SK-N-SH (cell line): ENCODE results near the gene NCAPG.

Experiments
- CTCF ChIP-seq: fragments of 200-600 bp; sonication (generic); IDR thresholded peaks from 2 replicates; pipeline ENCODE4 v1.6.1; 2017; ENCODE audit warnings: antibody characterized with exemption, mild to moderate bottlenecking, moderate library complexity
- ELF1 ChIP-seq: IDR thresholded peaks from 2 replicates; pipeline ENCODE4 v1.4.0; 2012
- EZH2phosphoT487 ChIP-seq: fragments of 200-600 bp; sonication (generic); IDR thresholded peaks from 2 replicates; pipeline ENCODE4 v1.6.1; 2017; ENCODE audit warnings: low read depth, mixed run types, mild to moderate bottlenecking, antibody characterized with exemption, moderate library complexity, borderline replicate concordance
- GATA2 ChIP-seq: sonication (generic); formaldehyde crosslinking; IDR thresholded peaks from 2 replicates; pipeline ENCODE4 v1.5.0; 2020; ENCODE audit warnings: mild to moderate bottlenecking, missing genetic modification reagents
- MAX ChIP-seq: IDR thresholded peaks from 2 replicates; pipeline ENCODE4 v1.4.0; 2012; ENCODE audit warnings: low read depth
- POLR2AphosphoS5 ChIP-seq: IDR thresholded peaks from 2 replicates; pipeline ENCODE4 v1.6.1; 2012; ENCODE audit warnings: low read depth, low read length
- REST ChIP-seq: IDR thresholded peaks from 2 replicates; pipeline ENCODE4 v1.6.1; 2012; ENCODE audit warnings: mild to moderate bottlenecking, low read depth, low read length, moderate library complexity
- TAF1 ChIP-seq: IDR thresholded peaks from 2 replicates; pipeline ENCODE4 v1.6.1; 2012; ENCODE audit warnings: low read depth, mild to moderate bottlenecking, low read length, moderate library complexity, borderline replicate concordance
- TCF12 ChIP-seq: IDR thresholded peaks from 2 replicates; pipeline ENCODE4 v1.4.0; 2012
- USF2 ChIP-seq: fragments of 150-350 bp; IDR thresholded peaks from 2 replicates; pipeline ENCODE4 v1.6.1; 2017; ENCODE audit warnings: antibody characterized with exemption, low read length, low read depth, borderline replicate concordance
- ZBTB33 ChIP-seq: IDR thresholded peaks from 2 replicates; pipeline ENCODE4 v1.4.0; 2012; ENCODE audit warnings: low read depth, borderline replicate concordance

- TF ChIP-seq CTCF (no peak), ELF1 (no peak), POLR2AphosphoS5 (no peak), ZBTB33 (no peak), USF2 (no peak), TAF1 (no peak), MAX (no peak), REST (no peak), EZH2phosphoT487 (no peak), TCF12 (no peak), GATA2 (CRISPR knock-in tag) (no peak)
Measured at GRCh38 chr4:17823871-17824669, 13.3 kb downstream of the NCAPG start.
